Duodenal mucosa (tissue), 2 donors: Measurements from ENCODE around the gene VAV1.
"Not testable (repeated sequence)": the region's sequence is repeated elsewhere in the genome, so short reads cannot be mapped to it uniquely, and the experiment has no call there.

Source experiments
- H3K27ac ChIP-seq: one replicate; pipeline ENCODE4 v1.7.0; 2013; ENCODE audit warnings: low read depth, low read length
- H3K27me3 ChIP-seq, 2 donors: one replicate each; pipeline ENCODE4 v1.7.0; 2013; ENCODE audit warnings: low read length in 2 of 2, control low read depth in 1 of 2; ENCODE audit not compliant: insufficient read depth in 2 of 2, control insufficient read depth in 1 of 2
- H3K36me3 ChIP-seq, 2 donors: one replicate each; pipeline ENCODE4 v1.7.0; 2013; ENCODE audit warnings: low read length in 2 of 2, control low read depth in 1 of 2; ENCODE audit not compliant: insufficient read depth in 2 of 2, control insufficient read depth in 1 of 2
- H3K4me1 ChIP-seq, 2 donors: one replicate each; pipeline ENCODE4 v1.7.0; 2013; ENCODE audit warnings: low read length in 2 of 2, control low read depth in 1 of 2; ENCODE audit not compliant: insufficient read depth in 2 of 2, control insufficient read depth in 1 of 2
- H3K4me3 ChIP-seq, 2 donors: one replicate each; pipeline ENCODE4 v1.7.0; 2013; ENCODE audit warnings: low read length in 2 of 2, low read depth in 1 of 2
- H3K9ac ChIP-seq, 2 donors: one replicate each; pipeline ENCODE4 v1.7.0; 2013; ENCODE audit warnings: low read length in 2 of 2, low read depth in 1 of 2
- H3K9me3 ChIP-seq, 2 donors: one replicate each; pipeline ENCODE4 v1.7.0; 2013; ENCODE audit warnings: low read length in 2 of 2, control low read depth in 1 of 2; ENCODE audit not compliant: control insufficient read depth in 1 of 2

Gene VAV1

GRCh38 chr19:6828698-6829633 is 56.5 kb downstream of the VAV1 start:
- Histone ChIP-seq H3K9ac (no peak overlapping the region), H3K4me3 (no peak overlapping the region), H3K36me3 (peaks cover 6 to 14% of the 10 kb centered on the region in 2 donors), H3K9me3 (no peaks in the 10 kb centered on the region), H3K27me3 (no peaks in the 10 kb centered on the region), H3K27ac (no peak overlapping the region), H3K4me1 (no peaks in the 10 kb centered on the region)

- not testable (repeated sequence) for H3K27me3 ChIP-seq, H3K4me3 ChIP-seq, H3K27ac ChIP-seq, H3K4me1 ChIP-seq, H3K9ac ChIP-seq, H3K9me3 ChIP-seq
- peaks cover 6 to 14% of the 10 kb centered on the region in 2 donors for H3K36me3 ChIP-seq
These were observed 57.3 kb downstream of the VAV1 start for GRCh38 chr19:6829829-6830228.

- not testable (repeated sequence) for H3K9ac ChIP-seq, H3K36me3 ChIP-seq, H3K4me1 ChIP-seq, H3K27ac ChIP-seq, H3K27me3 ChIP-seq, H3K4me3 ChIP-seq, H3K9me3 ChIP-seq
These were observed 58.6 kb downstream of the VAV1 start for GRCh38 chr19:6831084-6831483.

- Histone ChIP-seq H3K36me3 (peaks cover 6 to 9% of the 10 kb centered on the region in 2 donors), H3K9ac (no peak overlapping the region), H3K4me3 (no peak overlapping the region), H3K27me3 (no peaks in the 10 kb centered on the region), H3K27ac (no peak overlapping the region), H3K9me3 (no peaks in the 10 kb centered on the region), H3K4me1 (no peaks in the 10 kb centered on the region)
These were observed 59.9 kb downstream of the VAV1 start for GRCh38 chr19:6832412-6832811.

- no peaks in the 10 kb centered on the region for H3K27me3 ChIP-seq
- H3K36me3 ChIP-seq = peaks cover 6 to 9% of the 10 kb centered on the region in 2 donors
- H3K27ac ChIP-seq = no peak overlapping the region
- no peaks in the 10 kb centered on the region for H3K9me3 ChIP-seq
- H3K4me3 ChIP-seq = no peak overlapping the region
- no peaks in the 10 kb centered on the region for H3K4me1 ChIP-seq
- H3K9ac ChIP-seq = no peak overlapping the region
These were observed 60.8 kb downstream of the VAV1 start for GRCh38 chr19:6833166-6833790.

- Histone ChIP-seq H3K9ac (no peak overlapping the region), H3K4me3 (no peak overlapping the region), H3K9me3 (no peaks in the 10 kb centered on the region), H3K36me3 (peaks cover 6% of the 10 kb centered on the region in 2 donors), H3K27me3 (no peaks in the 10 kb centered on the region), H3K27ac (no peak overlapping the region), H3K4me1 (no peaks in the 10 kb centered on the region)
These were observed 61.9 kb downstream of the VAV1 start for GRCh38 chr19:6834433-6834832.

GRCh38 chr19:6835501-6835900 is 63.0 kb downstream of the VAV1 start:
- H3K9me3 ChIP-seq = no peaks in the 10 kb centered on the region
- no peaks in the 10 kb centered on the region for H3K4me1 ChIP-seq
- H3K4me3 ChIP-seq = no peak overlapping the region
- no peaks in the 10 kb centered on the region for H3K27me3 ChIP-seq
- H3K36me3 ChIP-seq = peaks cover 6% of the 10 kb centered on the region in 2 donors
- no peak overlapping the region for H3K27ac ChIP-seq
- no peak overlapping the region for H3K9ac ChIP-seq

- Histone ChIP-seq H3K9me3 (no peaks in the 10 kb centered on the region), H3K36me3 (peaks cover 6% of the 10 kb centered on the region in 2 donors), H3K27me3 (no peaks in the 10 kb centered on the region), H3K4me1 (no peaks in the 10 kb centered on the region), H3K9ac (no peak overlapping the region), H3K4me3 (no peak overlapping the region), H3K27ac (no peak overlapping the region)
These were observed 65.0 kb downstream of the VAV1 start for GRCh38 chr19:6837525-6837924.

- H3K4me3 ChIP-seq = no peak overlapping the region
- H3K27me3 ChIP-seq = no peaks in the 10 kb centered on the region
- no peak overlapping the region for H3K9ac ChIP-seq
- no peak overlapping the region for H3K27ac ChIP-seq
- no peaks in the 10 kb centered on the region for H3K4me1 ChIP-seq
- H3K36me3 ChIP-seq = peaks cover 6% of the 10 kb centered on the region in 2 donors
- H3K9me3 ChIP-seq = no peaks in the 10 kb centered on the region
These were observed 65.7 kb downstream of the VAV1 start for GRCh38 chr19:6838062-6838655.
